Glomerular endothelial cell (primary cell): ENCODE data around the gene PPP2R1A. TPM values are rescaled to one million over a fixed set of nuclear protein-coding genes. Genes with fewer than 3 reads are reported as not detected.
"Not testable (repeated sequence)": the region's sequence is repeated elsewhere in the genome, so short reads cannot be mapped to it uniquely, and the experiment has no call there.

Experiments used
- DNase-seq: peaks from one replicate; pipeline ENCODE4 v3.0.0-alpha.2; 2011; ENCODE audit warnings: low read depth, low spot score; ENCODE audit errors: extremely low read depth
- total RNA-seq: library from RNA; depleted of rRNA; stranded (reverse); fragments of >200 nt; gene quantifications from 2 replicates; pipeline ENCODE4 v1.2.3, GENCODE V29; 2015

Gene PPP2R1A
- total RNA-seq, 1 donor from 2014 or later = 322 TPM

- no peak for DNase-seq
Measured at GRCh38 chr19:52237197-52237596, 47.3 kb downstream of the PPP2R1A start.

- DNase-seq = peak; percentile 25
Measured at GRCh38 chr19:52237771-52238400, 48.0 kb downstream of the PPP2R1A start.

GRCh38 chr19:52244021-52244420, 54.2 kb downstream of the PPP2R1A start:
- no peak for DNase-seq

GRCh38 chr19:52248241-52248640, 58.4 kb downstream of the PPP2R1A start:
- no peak for DNase-seq

DNA sequence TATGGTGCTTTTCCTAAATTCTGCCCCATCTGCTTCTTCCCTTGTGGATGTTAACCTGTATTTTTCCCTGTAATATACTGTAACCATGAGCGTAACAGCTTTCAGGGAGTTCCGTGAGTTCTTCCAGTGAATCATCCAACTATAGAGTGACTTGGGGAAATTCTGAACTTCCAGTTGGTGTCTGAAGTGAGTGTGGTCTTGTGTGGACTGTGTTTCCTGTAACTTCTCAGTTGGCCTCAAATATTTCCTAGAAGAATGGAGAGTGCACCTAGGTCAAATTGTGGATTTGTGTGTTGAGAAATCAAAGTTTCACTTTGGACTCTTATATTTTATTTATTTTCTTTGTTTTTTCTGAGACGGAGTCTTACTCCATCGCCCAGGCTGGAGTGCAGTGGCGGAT, 68.6 kb downstream of the PPP2R1A start:
- no peak for DNase-seq

- not testable (repeated sequence) for DNase-seq
Measured at GRCh38 chr19:52265556-52265955, 75.7 kb downstream of the PPP2R1A start.

GRCh38 chr19:52269338-52270261, 79.7 kb downstream of the PPP2R1A start, which contains the start of gene ZNF766:
Gene ZNF766 (plus strand): TSS chr19:52269587. CDS start chr19:52269614, 27 bp downstream.
- DNase-seq = peak; percentile 52

- DNase-seq = no peak
Measured at GRCh38 chr19:52270266-52270885, 80.5 kb downstream of the PPP2R1A start.

DNA sequence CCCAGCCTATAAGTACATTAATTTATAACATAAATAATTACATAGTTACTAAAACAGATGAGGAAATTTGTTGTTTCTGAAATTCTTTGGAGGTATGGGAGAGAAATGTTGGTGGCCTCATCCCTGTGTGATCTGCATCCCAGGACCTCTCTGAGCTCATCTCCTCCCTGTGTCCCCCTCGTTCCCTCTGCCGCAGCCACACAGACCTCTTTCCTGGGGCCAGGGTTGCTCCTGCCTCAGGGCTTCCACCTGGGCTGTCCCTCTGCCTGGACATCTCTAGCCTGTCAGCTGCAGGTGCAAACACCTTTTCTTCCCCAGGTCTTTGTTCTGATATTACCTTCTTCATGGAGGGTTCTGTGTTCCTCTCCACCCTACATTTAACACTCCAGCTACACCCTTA, 83.4 kb downstream of the PPP2R1A start:
- DNase-seq = no peak

- DNase-seq = no peak
Measured at GRCh38 chr19:52274191-52274590, 84.3 kb downstream of the PPP2R1A start.

- no peak for DNase-seq
Measured at GRCh38 chr19:52275988-52276387, 86.1 kb downstream of the PPP2R1A start.

- no peak for DNase-seq
Measured at GRCh38 chr19:52277471-52277870, 87.6 kb downstream of the PPP2R1A start.

Other genes starting within 250 kb of the PPP2R1A start
- 4.1 and 5.7 TPM in 2 replicates for gene ZNF350, start 203.2 kb upstream of the PPP2R1A start, total RNA-seq
- 3.2 and 6.1 TPM in 2 replicates for gene ZNF615, start 181.8 kb upstream of the PPP2R1A start, total RNA-seq
- 8.8 TPM in 2 replicates for gene ZNF614, start 161.7 kb upstream of the PPP2R1A start, total RNA-seq
- gene ZNF432, start 141.2 kb upstream of the PPP2R1A start, total RNA-seq = 6.1 and 7.7 TPM in 2 replicates
- gene ZNF841, start 94.3 kb upstream of the PPP2R1A start, total RNA-seq = 6.8 and 14.8 TPM in 2 replicates
- gene ZNF616, start 50.1 kb upstream of the PPP2R1A start, total RNA-seq = 5.1 and 7.5 TPM in 2 replicates
- gene ZNF836, start 18.4 kb upstream of the PPP2R1A start, total RNA-seq = 5.5 and 10.2 TPM in 2 replicates
- gene ZNF766, start 79.5 kb downstream of the PPP2R1A start, total RNA-seq = 9.1 and 9.5 TPM in 2 replicates
- gene ZNF480, start 107.1 kb downstream of the PPP2R1A start, total RNA-seq = 4.0 and 6.4 TPM in 2 replicates
- 4.9 and 5.3 TPM in 2 replicates for gene ZNF610, start 146.2 kb downstream of the PPP2R1A start, total RNA-seq
- 11.3 and 24.8 TPM in 2 replicates for gene ZNF880, start 179.9 kb downstream of the PPP2R1A start, total RNA-seq
- gene ZNF528, start 207.8 kb downstream of the PPP2R1A start, total RNA-seq = 15.7 and 25.4 TPM in 2 replicates
- gene ZNF534, start 239.1 kb downstream of the PPP2R1A start, total RNA-seq = not detected in 2 replicates